GM12892 (cell line): ENCODE results near the gene LAMA5.

Source experiments
- DNase-seq: peaks from one replicate; pipeline ENCODE4 v3.0.0; 2011; ENCODE audit not compliant: insufficient read length
- FAIRE-seq: peaks from 2 replicates; lab custom pipeline; 2011; peaks lifted over from hg19 to GRCh38; lab: Jason Lieb, UNC
- POLR2A ChIP-seq: IDR thresholded peaks from 2 replicates; pipeline ENCODE4 v1.6.1; 2011; ENCODE audit warnings: low read depth, low read length, control low read depth
- POLR2AphosphoS5 ChIP-seq: IDR thresholded peaks from 2 replicates; pipeline ENCODE4 v1.6.1; 2011; ENCODE audit warnings: low read depth, low read length, control low read depth
- TAF1 ChIP-seq: IDR thresholded peaks from 2 replicates; pipeline ENCODE4 v1.6.1; 2011; ENCODE audit warnings: low read depth, mild to moderate bottlenecking, control low read depth, low read length, borderline replicate concordance

LAMA5 gene

GRCh38 chr20:62287129-62287528, 80.0 kb downstream of the LAMA5 start:
- TF ChIP-seq POLR2A, result no peak
- TF ChIP-seq POLR2AphosphoS5, result no peak
- no peak for TF ChIP-seq TAF1
- DNase-seq, result no peak
- FAIRE-seq, result no peak

DNA sequence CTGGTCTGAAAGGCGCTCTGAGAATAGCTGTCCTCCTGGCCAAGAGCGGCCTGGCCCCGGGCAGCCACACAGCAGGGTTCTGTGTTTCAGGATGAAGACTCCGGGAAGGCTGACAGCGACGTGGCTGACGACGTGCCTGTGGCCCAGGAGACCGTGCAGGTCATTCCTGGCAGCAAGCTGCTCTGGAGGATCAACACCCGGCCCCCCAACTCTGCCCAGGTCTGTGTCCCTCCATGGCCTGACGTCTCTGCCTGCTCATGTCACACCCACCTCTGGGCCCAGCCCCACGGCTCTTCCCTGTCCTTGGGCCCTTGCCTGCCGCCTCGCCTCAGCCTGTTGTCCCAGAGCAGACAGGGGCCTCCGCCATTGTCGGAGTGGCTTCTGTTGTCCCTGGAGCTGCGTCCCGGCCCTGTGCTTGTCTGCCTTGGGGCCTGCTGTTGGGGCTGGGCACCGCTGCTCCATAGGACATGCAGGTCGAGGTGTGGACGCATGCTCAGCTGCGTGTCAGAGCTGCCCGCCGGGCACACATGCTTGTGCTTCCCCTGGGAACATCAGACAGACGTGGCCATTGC, 80.5 kb downstream of the LAMA5 start:
- FAIRE-seq, result no peak
- TF ChIP-seq POLR2A (no peak), TAF1 (no peak), POLR2AphosphoS5 (no peak)
- no peak for DNase-seq

DNA sequence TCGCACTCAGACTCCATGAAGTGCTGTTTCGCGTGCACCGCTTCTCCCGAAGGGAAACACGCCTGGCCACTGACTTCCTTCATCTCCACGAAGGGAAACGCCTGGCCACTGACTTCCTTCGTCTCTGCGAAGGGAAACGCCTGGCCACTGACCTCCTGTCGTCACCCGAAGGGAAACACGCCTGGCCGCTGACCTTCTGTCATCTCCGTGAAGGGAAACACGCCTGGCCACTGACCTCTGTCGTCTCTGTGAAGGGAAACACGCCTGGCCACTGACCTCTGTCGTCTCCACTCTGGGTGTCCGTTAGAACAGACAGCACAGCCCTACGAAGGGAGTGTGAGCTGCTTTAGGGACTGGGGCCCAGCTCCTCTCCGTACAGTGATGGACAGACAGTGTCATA, 81.4 kb downstream of the LAMA5 start:
- no peak for FAIRE-seq

DNA sequence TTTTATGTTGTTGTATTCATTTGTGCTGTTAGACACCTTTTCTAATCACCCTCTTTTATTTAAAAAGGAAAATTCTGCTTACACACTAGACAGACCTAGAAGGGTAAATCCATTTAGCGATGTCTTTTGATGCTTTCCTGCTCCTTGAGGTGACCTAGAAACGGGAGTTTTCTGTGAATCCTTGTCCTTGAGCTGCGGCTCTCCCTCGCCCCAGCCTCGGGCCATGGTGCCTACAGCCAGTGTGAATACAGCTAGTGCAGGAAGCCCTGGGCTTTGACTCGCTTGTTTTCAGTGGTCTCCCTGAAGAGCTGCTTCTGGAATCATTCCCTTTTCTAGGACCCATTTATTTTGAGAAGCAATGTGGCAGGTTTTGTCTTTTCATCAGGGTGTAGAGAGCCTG, 82.0 kb downstream of the LAMA5 start:
- FAIRE-seq (no peak), DNase-seq (no peak)
- TF ChIP-seq TAF1 (no peak), POLR2A (no peak), POLR2AphosphoS5 (no peak)

More for the DNA sequence above, 81.4 kb downstream of the LAMA5 start:
- TF ChIP-seq POLR2AphosphoS5, result no peak
- no peak for TF ChIP-seq POLR2A
- TF ChIP-seq TAF1, result no peak
- no peak for DNase-seq

- no peak for TF ChIP-seq TAF1
- TF ChIP-seq POLR2AphosphoS5, result no peak
- TF ChIP-seq POLR2A, result no peak
- no peak for FAIRE-seq
- no peak for DNase-seq
Observed at GRCh38 chr20:62284448-62284847, 82.7 kb downstream of the LAMA5 start.

GRCh38 chr20:62282877-62283503, 84.1 kb downstream of the LAMA5 start:
- no peak for TF ChIP-seq POLR2AphosphoS5
- DNase-seq, result no peak
- FAIRE-seq, result no peak

- DNase-seq, result no peak
- FAIRE-seq, result no peak
- TF ChIP-seq POLR2A (no peak), TAF1 (no peak), POLR2AphosphoS5 (no peak)
Observed at GRCh38 chr20:62282103-62282502, 85.0 kb downstream of the LAMA5 start.

GRCh38 chr20:62281161-62281933, 85.8 kb downstream of the LAMA5 start:
- TF ChIP-seq POLR2AphosphoS5 (no peak), TAF1 (no peak), POLR2A (no peak)
- DNase-seq, result no peak
- FAIRE-seq, result no peak

DNA sequence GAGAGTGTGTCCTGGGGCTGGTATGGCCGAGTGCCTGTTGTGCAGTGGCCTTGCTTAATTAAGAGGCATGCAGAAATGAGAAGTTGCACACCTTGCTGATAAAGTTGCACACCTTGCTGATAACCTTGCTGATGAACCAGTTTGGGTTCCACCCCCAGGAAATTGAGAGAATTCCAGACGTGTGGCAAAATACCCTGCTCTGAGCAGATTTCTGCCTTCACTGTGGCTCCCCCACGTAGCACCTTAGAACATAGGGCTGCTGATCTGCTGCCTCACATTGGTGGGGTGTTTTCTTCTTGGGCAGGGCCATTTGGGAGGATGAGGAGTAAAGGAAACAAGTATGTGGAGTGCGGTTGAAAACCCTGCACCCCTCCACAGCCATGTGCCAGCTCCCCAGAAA, 86.8 kb downstream of the LAMA5 start:
- DNase-seq, result no peak
- FAIRE-seq, result no peak
- no peak for TF ChIP-seq TAF1
- no peak for TF ChIP-seq POLR2AphosphoS5
- TF ChIP-seq POLR2A, result no peak

- no peak for DNase-seq
- FAIRE-seq, result no peak
- TF ChIP-seq POLR2A, result no peak
- no peak for TF ChIP-seq TAF1
- no peak for TF ChIP-seq POLR2AphosphoS5
Observed at GRCh38 chr20:62277253-62277652, 89.9 kb downstream of the LAMA5 start.

DNA sequence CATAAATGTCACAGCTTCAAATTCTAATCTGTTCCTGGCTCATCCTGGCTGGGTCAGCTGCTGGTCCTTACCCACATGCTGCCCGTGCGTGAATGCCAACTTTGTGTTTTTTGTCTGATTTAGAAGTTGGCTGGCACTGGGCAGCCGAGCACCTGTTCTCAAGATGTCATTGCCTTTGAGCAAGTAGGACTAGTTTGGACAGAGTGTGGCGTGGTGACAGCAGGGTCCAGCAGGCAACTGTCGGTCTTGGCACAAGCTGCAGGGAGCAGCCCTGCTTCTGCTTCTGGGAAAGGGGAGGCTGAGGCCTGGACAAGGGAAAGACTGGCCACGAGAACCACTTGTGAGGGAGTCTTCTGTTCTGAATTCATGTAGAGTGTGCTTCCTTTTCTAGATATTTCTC, 90.7 kb downstream of the LAMA5 start:
- no peak for DNase-seq
- FAIRE-seq, result no peak
- TF ChIP-seq TAF1 (no peak), POLR2AphosphoS5 (no peak), POLR2A (no peak)

GRCh38 chr20:62275219-62275618, 91.9 kb downstream of the LAMA5 start:
- no peak for DNase-seq
- TF ChIP-seq POLR2AphosphoS5, result no peak
- no peak for TF ChIP-seq POLR2A
- TF ChIP-seq TAF1, result no peak
- FAIRE-seq, result no peak
